AG10803 (cell line): ENCODE results near the gene MAP4K5.
A peak's percentile ranks its signal among the peaks of the same experiment; 100 is the strongest.
"Not testable (repeated sequence)": the region's sequence is repeated elsewhere in the genome, so short reads cannot be mapped to it uniquely, and the experiment has no call there.

ENCODE experiments used
- DNase-seq: peaks from one replicate; pipeline ENCODE4 v3.0.0; 2010; ENCODE audit warnings: low read depth
- H3K4me3 ChIP-seq: 2 replicates; pipeline ENCODE4 v1.5.1; 2011; ENCODE audit warnings: mild to moderate bottlenecking, low read length, control low read depth
- CTCF ChIP-seq: conservative IDR thresholded peaks from 2 replicates; pipeline ENCODE4 v1.5.1; 2011; ENCODE audit warnings: mild to moderate bottlenecking, low read length, control low read depth, inconsistent platforms

The MAP4K5 gene

GRCh38 chr14:50542941-50543418 is 10.6 kb upstream of the MAP4K5 start:
- H3K4me3 ChIP-seq: no peak overlapping the region
- DNase-seq: peak; percentile 65
- peak; percentile 71 for TF ChIP-seq CTCF

- no peak for DNase-seq
- no peak overlapping the region for H3K4me3 ChIP-seq
- no peak for TF ChIP-seq CTCF
Measured at GRCh38 chr14:50541159-50541567, 8.8 kb upstream of the MAP4K5 start.

GRCh38 chr14:50539051-50539450 is 6.7 kb upstream of the MAP4K5 start:
- H3K4me3 ChIP-seq: no peak overlapping the region
- TF ChIP-seq CTCF: no peak
- no peak for DNase-seq

- H3K4me3 ChIP-seq: not testable (repeated sequence)
Measured at GRCh38 chr14:50538034-50538433, 5.7 kb upstream of the MAP4K5 start.

GRCh38 chr14:50534997-50535396 is 2.6 kb upstream of the MAP4K5 start:
- no peak overlapping the region for H3K4me3 ChIP-seq
- no peak for DNase-seq
- no peak for TF ChIP-seq CTCF

More at GRCh38 chr14:50538034-50538433, 5.7 kb upstream of the MAP4K5 start:
- DNase-seq: not testable (repeated sequence)

- DNase-seq: no peak
- no peak for TF ChIP-seq CTCF
- no peak overlapping the region for H3K4me3 ChIP-seq
Measured at GRCh38 chr14:50534416-50534815, 2.0 kb upstream of the MAP4K5 start.

GRCh38 chr14:50533806-50534205 is 1.4 kb upstream of the MAP4K5 start:
- peak; percentile 48 for DNase-seq
- no peak overlapping the region for H3K4me3 ChIP-seq
- TF ChIP-seq CTCF: no peak

GRCh38 chr14:50533241-50533705 is 904 bp upstream of the MAP4K5 start:
- H3K4me3 ChIP-seq: no peak overlapping the region
- TF ChIP-seq CTCF: no peak
- no peak for DNase-seq
